ENCODE results near the gene TMEM258.

Gene TMEM258

GRCh38 chr11:61838501-61838900 is 46.1 kb upstream of the TMEM258 start:
- Histone ChIP-seq H3K27me3 (ENCODE audit: insufficient read depth, low read length, poor library complexity) (no peaks in the 10 kb centered on the region), H3K79me2 (ENCODE audit: control insufficient read depth, insufficient read depth, low read length) (peaks cover 31% of the 10 kb centered on the region), H3K27ac (ENCODE audit: low read depth, low read length) (no peak overlapping the region), H3K36me3 (ENCODE audit: control insufficient read depth, insufficient read depth, low read length) (peaks cover 23% of the 10 kb centered on the region), H3K9ac (ENCODE audit: low read length) (no peak overlapping the region), H2BK5ac (ENCODE audit: low read length) (no peak overlapping the region), H3K79me1 (ENCODE audit: low read length) (peaks cover 21% of the 10 kb centered on the region), H2BK120ac (ENCODE audit: low read depth, low read length) (no peak overlapping the region), H4K5ac (ENCODE audit: low read length) (no peak overlapping the region), H3K23ac (ENCODE audit: low read length) (no peak overlapping the region), H3K4ac (ENCODE audit: low read depth, low read length) (no peak overlapping the region), H2AK5ac (ENCODE audit: low read length) (no peak overlapping the region), H3K4me3 (ENCODE audit: low read length) (no peak overlapping the region), H3K56ac (ENCODE audit: low read length) (no peak overlapping the region), H3K4me1 (ENCODE audit: control insufficient read depth, low read depth, low read length) (peaks cover 10% of the 10 kb centered on the region), H3K4me2 (ENCODE audit: low read length) (no peak overlapping the region), H3K18ac (ENCODE audit: low read length) (no peak overlapping the region), H4K8ac (ENCODE audit: low read depth, low read length) (no peak overlapping the region), H2BK15ac (replicated peaks; ENCODE audit: low read depth) (no peak overlapping the region)
- no peak for DNase-seq
- no CpG with 5 or more reads among the region's 5 CpGs for WGBS (ENCODE audit: extremely low coverage, insufficient coverage, low lambda C conversion rate)

- peaks cover 19% of the 10 kb centered on the region for H3K36me3 ChIP-seq (ENCODE audit: control insufficient read depth, insufficient read depth, low read length)
- H3K79me2 ChIP-seq (ENCODE audit: control insufficient read depth, insufficient read depth, low read length) = peaks cover 41% of the 10 kb centered on the region
- H3K27me3 ChIP-seq (ENCODE audit: insufficient read depth, low read length, poor library complexity) = no peaks in the 10 kb centered on the region
- no peak for DNase-seq
- no peak overlapping the region for H4K5ac ChIP-seq (ENCODE audit: low read length)
- H2BK15ac ChIP-seq (replicated peaks; ENCODE audit: low read depth) = no peak overlapping the region
- H3K4ac ChIP-seq (ENCODE audit: low read depth, low read length) = no peak overlapping the region
- H4K8ac ChIP-seq (ENCODE audit: low read depth, low read length) = no peak overlapping the region
- peak overlapping the region; percentile 72 for H3K23ac ChIP-seq (ENCODE audit: low read length)
- no peak overlapping the region for H2BK120ac ChIP-seq (ENCODE audit: low read depth, low read length)
- H3K27ac ChIP-seq (ENCODE audit: low read depth, low read length) = no peak overlapping the region
- H3K79me1 ChIP-seq (ENCODE audit: low read length) = peaks cover 20% of the 10 kb centered on the region
- peaks cover 10% of the 10 kb centered on the region for H3K4me1 ChIP-seq (ENCODE audit: control insufficient read depth, low read depth, low read length)
- H3K56ac ChIP-seq (ENCODE audit: low read length) = no peak overlapping the region
- no peak overlapping the region for H2AK5ac ChIP-seq (ENCODE audit: low read length)
- H3K9ac ChIP-seq (ENCODE audit: low read length) = no peak overlapping the region
- H2BK5ac ChIP-seq (ENCODE audit: low read length) = no peak overlapping the region
- no CpG with 5 or more reads among the region's 15 CpGs for WGBS (ENCODE audit: extremely low coverage, insufficient coverage, low lambda C conversion rate)
- H3K4me3 ChIP-seq (ENCODE audit: low read length) = no peak overlapping the region
- no peak overlapping the region for H3K4me2 ChIP-seq (ENCODE audit: low read length)
- no peak overlapping the region for H3K18ac ChIP-seq (ENCODE audit: low read length)
Observed at GRCh38 chr11:61837411-61838005, 45.1 kb upstream of the TMEM258 start.

DNA sequence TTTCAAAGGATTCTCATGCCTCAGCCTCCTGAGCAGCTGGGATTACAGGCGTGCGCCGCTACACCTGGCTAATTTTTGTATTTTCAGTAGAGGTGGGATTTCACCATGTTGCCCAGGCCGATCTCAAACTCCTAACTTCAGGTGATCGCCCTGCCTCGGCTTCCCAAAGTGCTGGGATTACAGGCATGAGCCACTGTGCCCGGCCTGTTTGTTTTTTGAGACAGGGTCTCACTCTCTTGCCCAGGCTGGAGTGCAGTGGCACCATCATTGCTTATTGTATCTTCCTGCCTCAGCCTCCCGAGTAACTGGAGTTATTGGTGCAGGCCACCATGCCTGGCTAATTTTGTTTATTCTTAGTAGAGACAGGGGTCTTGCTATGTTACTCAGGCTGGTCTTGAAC is 43.8 kb upstream of the TMEM258 start:
- WGBS (ENCODE audit: extremely low coverage, insufficient coverage, low lambda C conversion rate) = no CpG with 5 or more reads among the region's 8 CpGs

GRCh38 chr11:61834278-61835048 is 42.1 kb upstream of the TMEM258 start:
- Histone ChIP-seq H2BK15ac (replicated peaks; ENCODE audit: low read depth) (no peak overlapping the region), H3K79me1 (ENCODE audit: low read length) (peaks cover 35% of the 10 kb centered on the region), H4K5ac (ENCODE audit: low read length) (no peak overlapping the region), H3K4me2 (ENCODE audit: low read length) (no peak overlapping the region), H3K23ac (ENCODE audit: low read length) (peak overlapping the region; percentile 94), H3K4me3 (ENCODE audit: low read length) (no peak overlapping the region), H2BK5ac (ENCODE audit: low read length) (peak overlapping the region; percentile 3), H2AK5ac (ENCODE audit: low read length) (no peak overlapping the region), H3K36me3 (ENCODE audit: control insufficient read depth, insufficient read depth, low read length) (peaks cover 4% of the 10 kb centered on the region), H3K56ac (ENCODE audit: low read length) (peak overlapping the region; percentile 73), H3K9ac (ENCODE audit: low read length) (peak overlapping the region; percentile 57), H2BK120ac (ENCODE audit: low read depth, low read length) (peak overlapping the region; percentile 7), H3K4me1 (ENCODE audit: control insufficient read depth, low read depth, low read length) (peaks cover 28% of the 10 kb centered on the region), H3K27me3 (ENCODE audit: insufficient read depth, low read length, poor library complexity) (no peaks in the 10 kb centered on the region), H3K27ac (ENCODE audit: low read depth, low read length) (peak overlapping the region; percentile 32), H3K4ac (ENCODE audit: low read depth, low read length) (no peak overlapping the region), H3K18ac (ENCODE audit: low read length) (peak overlapping the region; percentile 9), H4K8ac (ENCODE audit: low read depth, low read length) (no peak overlapping the region), H3K79me2 (ENCODE audit: control insufficient read depth, insufficient read depth, low read length) (peaks cover 71% of the 10 kb centered on the region)
- no CpG with 5 or more reads among the region's 12 CpGs for WGBS (ENCODE audit: extremely low coverage, insufficient coverage, low lambda C conversion rate)
- DNase-seq = peak; percentile 92

More for the DNA sequence above, 43.8 kb upstream of the TMEM258 start:
- DNase-seq = no peak
- no peak overlapping the region for H3K23ac ChIP-seq (ENCODE audit: low read length)
- no peak overlapping the region for H3K27ac ChIP-seq (ENCODE audit: low read depth, low read length)
- no peak overlapping the region for H2BK15ac ChIP-seq (replicated peaks; ENCODE audit: low read depth)
- H3K56ac ChIP-seq (ENCODE audit: low read length) = no peak overlapping the region
- no peak overlapping the region for H3K4me2 ChIP-seq (ENCODE audit: low read length)
- H3K79me2 ChIP-seq (ENCODE audit: control insufficient read depth, insufficient read depth, low read length) = peaks cover 54% of the 10 kb centered on the region
- H4K5ac ChIP-seq (ENCODE audit: low read length) = no peak overlapping the region
- no peak overlapping the region for H4K8ac ChIP-seq (ENCODE audit: low read depth, low read length)
- peaks cover 17% of the 10 kb centered on the region for H3K4me1 ChIP-seq (ENCODE audit: control insufficient read depth, low read depth, low read length)
- no peak overlapping the region for H3K4ac ChIP-seq (ENCODE audit: low read depth, low read length)
- H3K4me3 ChIP-seq (ENCODE audit: low read length) = no peak overlapping the region
- peaks cover 30% of the 10 kb centered on the region for H3K79me1 ChIP-seq (ENCODE audit: low read length)
- no peak overlapping the region for H3K9ac ChIP-seq (ENCODE audit: low read length)
- no peak overlapping the region for H2AK5ac ChIP-seq (ENCODE audit: low read length)
- no peak overlapping the region for H3K18ac ChIP-seq (ENCODE audit: low read length)
- no peak overlapping the region for H2BK120ac ChIP-seq (ENCODE audit: low read depth, low read length)
- peaks cover 12% of the 10 kb centered on the region for H3K36me3 ChIP-seq (ENCODE audit: control insufficient read depth, insufficient read depth, low read length)
- no peak overlapping the region for H2BK5ac ChIP-seq (ENCODE audit: low read length)
- H3K27me3 ChIP-seq (ENCODE audit: insufficient read depth, low read length, poor library complexity) = no peaks in the 10 kb centered on the region

DNA sequence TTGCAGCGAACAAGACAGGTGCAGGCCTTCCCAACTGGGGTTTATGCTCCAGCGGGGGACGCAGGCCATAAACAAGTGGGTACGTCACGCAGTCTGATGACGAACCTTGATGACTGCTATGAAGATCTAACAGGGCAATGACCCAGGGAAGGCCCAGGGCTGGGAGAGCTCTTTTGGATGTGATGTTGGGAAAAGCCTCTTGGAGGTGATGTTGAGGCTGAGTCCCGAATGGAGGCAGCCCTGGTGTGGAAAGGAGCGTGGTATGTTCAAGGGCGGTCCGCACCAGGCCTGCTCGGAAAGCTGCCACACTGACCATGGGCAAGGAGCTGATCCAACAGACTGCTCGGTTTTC is 41.5 kb upstream of the TMEM258 start:
- Histone ChIP-seq H2BK15ac (replicated peaks; ENCODE audit: low read depth) (no peak overlapping the region), H2BK5ac (ENCODE audit: low read length) (peak overlapping the region; percentile 3), H3K4ac (ENCODE audit: low read depth, low read length) (no peak overlapping the region), H3K9ac (ENCODE audit: low read length) (peak overlapping the region; percentile 26), H3K4me2 (ENCODE audit: low read length) (no peak overlapping the region), H3K18ac (ENCODE audit: low read length) (no peak overlapping the region), H3K4me1 (ENCODE audit: control insufficient read depth, low read depth, low read length) (peaks cover 28% of the 10 kb centered on the region), H3K36me3 (ENCODE audit: control insufficient read depth, insufficient read depth, low read length) (peaks cover 4% of the 10 kb centered on the region), H3K79me1 (ENCODE audit: low read length) (peaks cover 35% of the 10 kb centered on the region), H3K23ac (ENCODE audit: low read length) (peak overlapping the region; percentile 94), H2AK5ac (ENCODE audit: low read length) (no peak overlapping the region), H2BK120ac (ENCODE audit: low read depth, low read length) (no peak overlapping the region), H3K27me3 (ENCODE audit: insufficient read depth, low read length, poor library complexity) (no peaks in the 10 kb centered on the region), H3K4me3 (ENCODE audit: low read length) (no peak overlapping the region), H4K5ac (ENCODE audit: low read length) (no peak overlapping the region), H3K27ac (ENCODE audit: low read depth, low read length) (peak overlapping the region; percentile 32), H4K8ac (ENCODE audit: low read depth, low read length) (no peak overlapping the region), H3K79me2 (ENCODE audit: control insufficient read depth, insufficient read depth, low read length) (peaks cover 77% of the 10 kb centered on the region), H3K56ac (ENCODE audit: low read length) (peak overlapping the region; percentile 73)
- WGBS (ENCODE audit: extremely low coverage, insufficient coverage, low lambda C conversion rate) = no CpG with 5 or more reads among the region's 12 CpGs
- DNase-seq = peak; percentile 57
